GM18870 (cell line): ENCODE results near the gene LRRFIP1.

ENCODE experiments used
- ATAC-seq: cut with Tn5 transposase; IDR thresholded peaks from one replicate; pipeline ENCODE4 v1.9.1; 2021; ENCODE audit warnings: moderate library complexity; ENCODE audit not compliant: unreplicated experiment

Gene LRRFIP1

GRCh38 chr2:237721458-237721857 lies 94.1 kb downstream of the LRRFIP1 start:
- ATAC-seq: no peak

- no peak for ATAC-seq
These were observed 95.2 kb downstream of the LRRFIP1 start for GRCh38 chr2:237722616-237723015.

GRCh38 chr2:237723023-237723422 lies 95.6 kb downstream of the LRRFIP1 start:
- ATAC-seq: no peak

GRCh38 chr2:237723602-237724001 lies 96.2 kb downstream of the LRRFIP1 start:
- no peak for ATAC-seq

GRCh38 chr2:237724811-237725478 lies 97.6 kb downstream of the LRRFIP1 start:
- no peak for ATAC-seq

GRCh38 chr2:237725661-237726060 lies 98.3 kb downstream of the LRRFIP1 start:
- ATAC-seq: no peak

- ATAC-seq: no peak
These were observed 99.0 kb downstream of the LRRFIP1 start for GRCh38 chr2:237726401-237726830.

GRCh38 chr2:237727363-237727762 lies 100.0 kb downstream of the LRRFIP1 start:
- ATAC-seq: no peak

- no peak for ATAC-seq
These were observed 102.5 kb downstream of the LRRFIP1 start for GRCh38 chr2:237729681-237730475.

- ATAC-seq: no peak
These were observed 104.3 kb downstream of the LRRFIP1 start for GRCh38 chr2:237731663-237732062.

- ATAC-seq: no peak
These were observed 104.7 kb downstream of the LRRFIP1 start for GRCh38 chr2:237732070-237732469.

- ATAC-seq: no peak
These were observed 105.5 kb downstream of the LRRFIP1 start for GRCh38 chr2:237732790-237733381.

- ATAC-seq: no peak
These were observed 106.4 kb downstream of the LRRFIP1 start for GRCh38 chr2:237733677-237734300.

GRCh38 chr2:237734905-237735623 lies 107.7 kb downstream of the LRRFIP1 start:
- ATAC-seq: no peak

- no peak for ATAC-seq
These were observed 108.4 kb downstream of the LRRFIP1 start for GRCh38 chr2:237735798-237736197.

GRCh38 chr2:237736783-237737182 lies 109.4 kb downstream of the LRRFIP1 start:
- ATAC-seq: no peak

- no peak for ATAC-seq
These were observed 109.9 kb downstream of the LRRFIP1 start for GRCh38 chr2:237737196-237737865.

GRCh38 chr2:237738255-237738654 lies 110.9 kb downstream of the LRRFIP1 start:
- ATAC-seq: no peak

GRCh38 chr2:237739101-237739500 lies 111.7 kb downstream of the LRRFIP1 start:
- ATAC-seq: no peak

- no peak for ATAC-seq
These were observed 114.8 kb downstream of the LRRFIP1 start for GRCh38 chr2:237742191-237742590.
